Measurements from ENCODE around the gene ADCY5. TPM values are rescaled to one million over a fixed set of nuclear protein-coding genes. Genes with fewer than 3 reads are reported as not detected.

Gene ADCY5
- total and polyA plus RNA-seq, 2 donors from 2014 or later: 7.1 to 33.6 TPM

- no peak overlapping the region for H3K9ac ChIP-seq (ENCODE audit: low read length in 3 of 3)
- H3K27me3 ChIP-seq (ENCODE audit: control insufficient read depth, insufficient read depth, low read length): no peaks in the 10 kb centered on the region
- FAIRE-seq: no peak
- no peak for DNase-seq
- H3K4me1 ChIP-seq (ENCODE audit: control insufficient read depth in 2 of 3, insufficient read depth in 2 of 3, low read depth in 1 of 3, low read length in 3 of 3): no peaks in the 10 kb centered on the region
- H3K27ac ChIP-seq (ENCODE audit: low read depth in 2 of 2, low read length in 2 of 2): no peak overlapping the region
- H3K36me3 ChIP-seq (ENCODE audit: control insufficient read depth in 2 of 3, insufficient read depth in 3 of 3, low read length in 3 of 3): peaks cover 0 to 3% (median 0%) of the 10 kb centered on the region in 3 donors
- no peak for TF ChIP-seq CTCF (IDR thresholded peaks at IDR 0.05; ENCODE audit: borderline replicate concordance, extremely low read depth, insufficient read depth)
- no peak overlapping the region for H3K4me3 ChIP-seq (ENCODE audit: low read length in 3 of 3)
- H3K9me3 ChIP-seq (ENCODE audit: control insufficient read depth in 2 of 3, insufficient read depth in 1 of 3, low read length in 3 of 3): no peaks in the 10 kb centered on the region
- intact Hi-C loops (cut with DNase I): no loop called here
Observed at GRCh38 chr3:123344175-123344906, 104.5 kb downstream of the ADCY5 start.

GRCh38 chr3:123343296-123344174 is 105.4 kb downstream of the ADCY5 start:
- Histone ChIP-seq H3K9ac (ENCODE audit: low read length in 3 of 3) (no peak overlapping the region), H3K27me3 (ENCODE audit: control insufficient read depth, insufficient read depth, low read length) (no peaks in the 10 kb centered on the region), H3K27ac (ENCODE audit: low read depth in 2 of 2, low read length in 2 of 2) (no peak overlapping the region), H3K9me3 (ENCODE audit: control insufficient read depth in 2 of 3, insufficient read depth in 1 of 3, low read length in 3 of 3) (no peaks in the 10 kb centered on the region), H3K36me3 (ENCODE audit: control insufficient read depth in 2 of 3, insufficient read depth in 3 of 3, low read length in 3 of 3) (peaks cover 0 to 3% (median 0%) of the 10 kb centered on the region in 3 donors), H3K4me3 (ENCODE audit: low read length in 3 of 3) (no peak overlapping the region), H3K4me1 (ENCODE audit: control insufficient read depth in 2 of 3, insufficient read depth in 2 of 3, low read depth in 1 of 3, low read length in 3 of 3) (no peaks in the 10 kb centered on the region)
- no peak for TF ChIP-seq CTCF (IDR thresholded peaks at IDR 0.05; ENCODE audit: borderline replicate concordance, extremely low read depth, insufficient read depth)
- FAIRE-seq (no peak), DNase-seq (peak in 1 of 5 donors; percentile 79)
- intact Hi-C loops (cut with DNase I): no loop called here

- H3K4me1 ChIP-seq (ENCODE audit: control insufficient read depth in 2 of 3, insufficient read depth in 2 of 3, low read depth in 1 of 3, low read length in 3 of 3): no peaks in the 10 kb centered on the region
- H3K4me3 ChIP-seq (ENCODE audit: low read length in 3 of 3): no peak overlapping the region
- H3K36me3 ChIP-seq (ENCODE audit: control insufficient read depth in 2 of 3, insufficient read depth in 3 of 3, low read length in 3 of 3): no peaks in the 10 kb centered on the region
- no peaks in the 10 kb centered on the region for H3K27me3 ChIP-seq (ENCODE audit: control insufficient read depth, insufficient read depth, low read length)
- FAIRE-seq: no peak
- TF ChIP-seq CTCF (IDR thresholded peaks at IDR 0.05; ENCODE audit: borderline replicate concordance, extremely low read depth, insufficient read depth): no peak
- DNase-seq: peak in 1 of 5 donors; percentile 59
- H3K9me3 ChIP-seq (ENCODE audit: control insufficient read depth in 2 of 3, insufficient read depth in 1 of 3, low read length in 3 of 3): no peaks in the 10 kb centered on the region
- no peak overlapping the region for H3K9ac ChIP-seq (ENCODE audit: low read length in 3 of 3)
- intact Hi-C loops (cut with DNase I): no loop called here
- H3K27ac ChIP-seq (ENCODE audit: low read depth in 2 of 2, low read length in 2 of 2): no peak overlapping the region
Observed at GRCh38 chr3:123342631-123343080, 106.2 kb downstream of the ADCY5 start.
